HL-60 (cell line): Measurements from ENCODE around the gene ARNT2.

Source experiments
- GABPA ChIP-seq: IDR thresholded peaks from 2 replicates; pipeline ENCODE4 v1.6.1; 2012; ENCODE audit warnings: low read depth
- POLR2AphosphoS5 ChIP-seq: IDR thresholded peaks from 2 replicates; pipeline ENCODE4 v1.6.1; 2012; ENCODE audit warnings: low read depth
- SPI1 ChIP-seq: IDR thresholded peaks from 2 replicates; pipeline ENCODE4 v1.6.1; 2012; ENCODE audit warnings: low read depth, mild to moderate bottlenecking, borderline replicate concordance
- TF ChIP-seq, protein P1 (sequence below): IDR thresholded peaks from one replicate; pipeline ENCODE4 v1.5.1; 2011; ENCODE audit warnings: low read length, control low read depth, inconsistent platforms; ENCODE audit not compliant: insufficient read depth
- TF ChIP-seq, protein P2 (sequence below): IDR thresholded peaks from 2 replicates; pipeline ENCODE4 v1.6.1; 2012; ENCODE audit warnings: low read depth; ENCODE audit not compliant: insufficient replicate concordance

- TF ChIP-seq, protein P1, sequence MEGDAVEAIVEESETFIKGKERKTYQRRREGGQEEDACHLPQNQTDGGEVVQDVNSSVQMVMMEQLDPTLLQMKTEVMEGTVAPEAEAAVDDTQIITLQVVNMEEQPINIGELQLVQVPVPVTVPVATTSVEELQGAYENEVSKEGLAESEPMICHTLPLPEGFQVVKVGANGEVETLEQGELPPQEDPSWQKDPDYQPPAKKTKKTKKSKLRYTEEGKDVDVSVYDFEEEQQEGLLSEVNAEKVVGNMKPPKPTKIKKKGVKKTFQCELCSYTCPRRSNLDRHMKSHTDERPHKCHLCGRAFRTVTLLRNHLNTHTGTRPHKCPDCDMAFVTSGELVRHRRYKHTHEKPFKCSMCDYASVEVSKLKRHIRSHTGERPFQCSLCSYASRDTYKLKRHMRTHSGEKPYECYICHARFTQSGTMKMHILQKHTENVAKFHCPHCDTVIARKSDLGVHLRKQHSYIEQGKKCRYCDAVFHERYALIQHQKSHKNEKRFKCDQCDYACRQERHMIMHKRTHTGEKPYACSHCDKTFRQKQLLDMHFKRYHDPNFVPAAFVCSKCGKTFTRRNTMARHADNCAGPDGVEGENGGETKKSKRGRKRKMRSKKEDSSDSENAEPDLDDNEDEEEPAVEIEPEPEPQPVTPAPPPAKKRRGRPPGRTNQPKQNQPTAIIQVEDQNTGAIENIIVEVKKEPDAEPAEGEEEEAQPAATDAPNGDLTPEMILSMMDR, result no peak
- no peak for TF ChIP-seq POLR2AphosphoS5
- TF ChIP-seq, protein P2, sequence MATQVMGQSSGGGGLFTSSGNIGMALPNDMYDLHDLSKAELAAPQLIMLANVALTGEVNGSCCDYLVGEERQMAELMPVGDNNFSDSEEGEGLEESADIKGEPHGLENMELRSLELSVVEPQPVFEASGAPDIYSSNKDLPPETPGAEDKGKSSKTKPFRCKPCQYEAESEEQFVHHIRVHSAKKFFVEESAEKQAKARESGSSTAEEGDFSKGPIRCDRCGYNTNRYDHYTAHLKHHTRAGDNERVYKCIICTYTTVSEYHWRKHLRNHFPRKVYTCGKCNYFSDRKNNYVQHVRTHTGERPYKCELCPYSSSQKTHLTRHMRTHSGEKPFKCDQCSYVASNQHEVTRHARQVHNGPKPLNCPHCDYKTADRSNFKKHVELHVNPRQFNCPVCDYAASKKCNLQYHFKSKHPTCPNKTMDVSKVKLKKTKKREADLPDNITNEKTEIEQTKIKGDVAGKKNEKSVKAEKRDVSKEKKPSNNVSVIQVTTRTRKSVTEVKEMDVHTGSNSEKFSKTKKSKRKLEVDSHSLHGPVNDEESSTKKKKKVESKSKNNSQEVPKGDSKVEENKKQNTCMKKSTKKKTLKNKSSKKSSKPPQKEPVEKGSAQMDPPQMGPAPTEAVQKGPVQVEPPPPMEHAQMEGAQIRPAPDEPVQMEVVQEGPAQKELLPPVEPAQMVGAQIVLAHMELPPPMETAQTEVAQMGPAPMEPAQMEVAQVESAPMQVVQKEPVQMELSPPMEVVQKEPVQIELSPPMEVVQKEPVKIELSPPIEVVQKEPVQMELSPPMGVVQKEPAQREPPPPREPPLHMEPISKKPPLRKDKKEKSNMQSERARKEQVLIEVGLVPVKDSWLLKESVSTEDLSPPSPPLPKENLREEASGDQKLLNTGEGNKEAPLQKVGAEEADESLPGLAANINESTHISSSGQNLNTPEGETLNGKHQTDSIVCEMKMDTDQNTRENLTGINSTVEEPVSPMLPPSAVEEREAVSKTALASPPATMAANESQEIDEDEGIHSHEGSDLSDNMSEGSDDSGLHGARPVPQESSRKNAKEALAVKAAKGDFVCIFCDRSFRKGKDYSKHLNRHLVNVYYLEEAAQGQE, result no peak
- TF ChIP-seq GABPA, result no peak
- no peak for TF ChIP-seq SPI1
Measured at GRCh38 chr15:80487839-80488390, 83.7 kb downstream of the ARNT2 start.
